Muscle layer of duodenum (tissue), 2 donors: ENCODE measurements around the gene SHROOM3.

Source experiments
- H3K27ac ChIP-seq: one replicate; pipeline ENCODE4 v1.7.0; 2013; ENCODE audit warnings: mild to moderate bottlenecking, low read length
- H3K27me3 ChIP-seq: one replicate; pipeline ENCODE4 v1.7.0; 2013; ENCODE audit warnings: low read depth, mild to moderate bottlenecking, control low read depth, low read length
- H3K36me3 ChIP-seq, 2 donors: one replicate each; pipeline ENCODE4 v1.7.0; 2013; ENCODE audit warnings: low read length in 2 of 2, control low read depth in 1 of 2, mild to moderate bottlenecking in 1 of 2; ENCODE audit not compliant: insufficient read depth in 2 of 2, control insufficient read depth in 1 of 2
- H3K4me1 ChIP-seq, 2 donors: one replicate each; pipeline ENCODE4 v1.7.0; 2013; ENCODE audit warnings: low read length in 2 of 2, mild to moderate bottlenecking in 2 of 2, control low read depth in 1 of 2, moderate library complexity in 1 of 2; ENCODE audit not compliant: insufficient read depth in 2 of 2, control insufficient read depth in 1 of 2
- H3K4me3 ChIP-seq, 2 donors: one replicate each; pipeline ENCODE4 v1.7.0; 2013; ENCODE audit warnings: low read length in 2 of 2, low read depth in 1 of 2, mild to moderate bottlenecking in 1 of 2
- H3K9me3 ChIP-seq, 2 donors: one replicate each; pipeline ENCODE4 v1.7.0; 2013; ENCODE audit warnings: low read length in 2 of 2, control low read depth in 1 of 2, mild to moderate bottlenecking in 1 of 2; ENCODE audit not compliant: control insufficient read depth in 1 of 2
- donor health status: healthy.

The SHROOM3 gene

GRCh38 chr4:76782837-76783236 is 347.8 kb downstream of the SHROOM3 start:
- no peaks in the 10 kb centered on the region for H3K4me1 ChIP-seq
- H3K27ac ChIP-seq = no peak overlapping the region
- no peaks in the 10 kb centered on the region for H3K27me3 ChIP-seq
- peaks cover 26 to 28% of the 10 kb centered on the region in 2 donors for H3K36me3 ChIP-seq
- no peak overlapping the region for H3K4me3 ChIP-seq
- H3K9me3 ChIP-seq = no peaks in the 10 kb centered on the region

- Histone ChIP-seq H3K9me3 (no peaks in the 10 kb centered on the region), H3K36me3 (peaks cover 21 to 24% of the 10 kb centered on the region in 2 donors), H3K4me3 (no peak overlapping the region), H3K27me3 (no peaks in the 10 kb centered on the region), H3K27ac (no peak overlapping the region), H3K4me1 (no peaks in the 10 kb centered on the region)
Observed at GRCh38 chr4:76783836-76784235, 348.8 kb downstream of the SHROOM3 start.

GRCh38 chr4:76784237-76784636 is 349.2 kb downstream of the SHROOM3 start:
- Histone ChIP-seq H3K4me3 (no peak overlapping the region), H3K9me3 (no peaks in the 10 kb centered on the region), H3K27me3 (no peaks in the 10 kb centered on the region), H3K4me1 (no peaks in the 10 kb centered on the region), H3K36me3 (peaks cover 17 to 20% of the 10 kb centered on the region in 2 donors), H3K27ac (no peak overlapping the region)

GRCh38 chr4:76787898-76788297 is 352.9 kb downstream of the SHROOM3 start:
- H3K4me3 ChIP-seq = no peak overlapping the region
- H3K9me3 ChIP-seq = no peaks in the 10 kb centered on the region
- no peak overlapping the region for H3K27ac ChIP-seq

GRCh38 chr4:76790377-76790776 is 355.3 kb downstream of the SHROOM3 start:
- H3K4me1 ChIP-seq = no peaks in the 10 kb centered on the region
- H3K4me3 ChIP-seq = no peak overlapping the region
- H3K27me3 ChIP-seq = no peaks in the 10 kb centered on the region
- H3K9me3 ChIP-seq = no peaks in the 10 kb centered on the region
- H3K36me3 ChIP-seq = no peaks in the 10 kb centered on the region
- H3K27ac ChIP-seq = no peak overlapping the region

More at GRCh38 chr4:76787898-76788297, 352.9 kb downstream of the SHROOM3 start:
- H3K4me1 ChIP-seq = no peaks in the 10 kb centered on the region
- peaks cover 5 to 8% of the 10 kb centered on the region in 2 donors for H3K36me3 ChIP-seq
- H3K27me3 ChIP-seq = no peaks in the 10 kb centered on the region

GRCh38 chr4:76791479-76791878 is 356.4 kb downstream of the SHROOM3 start:
- H3K4me1 ChIP-seq = no peaks in the 10 kb centered on the region
- H3K4me3 ChIP-seq = no peak overlapping the region
- H3K36me3 ChIP-seq = no peaks in the 10 kb centered on the region
- no peak overlapping the region for H3K27ac ChIP-seq
- H3K9me3 ChIP-seq = no peaks in the 10 kb centered on the region
- H3K27me3 ChIP-seq = no peaks in the 10 kb centered on the region

- Histone ChIP-seq H3K27ac (no peak overlapping the region), H3K4me3 (no peak overlapping the region), H3K4me1 (no peaks in the 10 kb centered on the region), H3K9me3 (no peaks in the 10 kb centered on the region), H3K36me3 (no peaks in the 10 kb centered on the region), H3K27me3 (no peaks in the 10 kb centered on the region)
Observed at GRCh38 chr4:76792418-76792817, 357.4 kb downstream of the SHROOM3 start.

GRCh38 chr4:76795243-76795642 is 360.2 kb downstream of the SHROOM3 start:
- no peak overlapping the region for H3K4me3 ChIP-seq
- H3K9me3 ChIP-seq = no peaks in the 10 kb centered on the region
- no peaks in the 10 kb centered on the region for H3K27me3 ChIP-seq
- H3K4me1 ChIP-seq = no peaks in the 10 kb centered on the region
- no peak overlapping the region for H3K27ac ChIP-seq
- no peaks in the 10 kb centered on the region for H3K36me3 ChIP-seq

- peaks cover 4 to 11% of the 10 kb centered on the region in 2 donors for H3K4me1 ChIP-seq
Observed at GRCh38 chr4:76799140-76799539, 364.1 kb downstream of the SHROOM3 start.

GRCh38 chr4:76799718-76800117 is 364.7 kb downstream of the SHROOM3 start:
- Histone ChIP-seq H3K36me3 (no peaks in the 10 kb centered on the region), H3K27ac (no peak overlapping the region), H3K4me1 (peaks cover 4 to 11% of the 10 kb centered on the region in 2 donors), H3K27me3 (no peaks in the 10 kb centered on the region), H3K4me3 (no peak overlapping the region), H3K9me3 (no peaks in the 10 kb centered on the region)

More at GRCh38 chr4:76799140-76799539, 364.1 kb downstream of the SHROOM3 start:
- H3K4me3 ChIP-seq = no peak overlapping the region
- H3K36me3 ChIP-seq = no peaks in the 10 kb centered on the region
- H3K9me3 ChIP-seq = no peaks in the 10 kb centered on the region
- H3K27ac ChIP-seq = no peak overlapping the region
- no peaks in the 10 kb centered on the region for H3K27me3 ChIP-seq

- no peak overlapping the region for H3K4me3 ChIP-seq
- no peak overlapping the region for H3K27ac ChIP-seq
- H3K4me1 ChIP-seq = peaks cover 4 to 11% of the 10 kb centered on the region in 2 donors
- H3K36me3 ChIP-seq = no peaks in the 10 kb centered on the region
- H3K9me3 ChIP-seq = no peaks in the 10 kb centered on the region
- no peaks in the 10 kb centered on the region for H3K27me3 ChIP-seq
Observed at GRCh38 chr4:76800902-76801301, 365.9 kb downstream of the SHROOM3 start.

GRCh38 chr4:76801621-76802235 is 366.7 kb downstream of the SHROOM3 start:
- Histone ChIP-seq H3K36me3 (no peaks in the 10 kb centered on the region), H3K27me3 (no peaks in the 10 kb centered on the region), H3K4me1 (peaks cover 4 to 11% of the 10 kb centered on the region in 2 donors), H3K4me3 (peak overlapping the region in 1 of 2 donors; percentile 21), H3K27ac (peak overlapping the region; percentile 30), H3K9me3 (no peaks in the 10 kb centered on the region)
